Measurements from ENCODE around the gene TRIO.

TRIO gene

DNA sequence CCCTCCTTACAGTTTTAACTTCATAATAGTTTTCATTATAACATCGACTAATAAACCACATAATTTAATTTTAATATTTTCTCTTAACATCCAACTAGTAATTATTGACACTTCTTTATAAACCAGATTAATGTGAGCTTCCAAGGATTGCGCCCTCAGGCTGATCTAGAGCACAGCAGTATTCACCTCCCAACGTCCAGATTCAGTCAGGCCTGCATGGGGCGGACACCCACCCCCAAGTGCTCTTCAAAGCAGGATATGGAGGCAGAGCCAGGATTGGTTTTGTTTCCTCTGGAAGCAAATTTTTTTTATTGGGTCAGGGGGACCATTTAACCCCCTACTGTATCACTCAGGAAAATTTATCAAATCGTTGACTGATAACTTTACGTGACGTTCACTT, 215.4 kb downstream of the TRIO start:
- no peak for TF ChIP-seq CTCF (IDR thresholded peaks at IDR 0.05; ENCODE audit: control insufficient read depth, extremely low read depth, insufficient read depth)
- no peak for DNase-seq (ENCODE audit: low read depth)

DNA sequence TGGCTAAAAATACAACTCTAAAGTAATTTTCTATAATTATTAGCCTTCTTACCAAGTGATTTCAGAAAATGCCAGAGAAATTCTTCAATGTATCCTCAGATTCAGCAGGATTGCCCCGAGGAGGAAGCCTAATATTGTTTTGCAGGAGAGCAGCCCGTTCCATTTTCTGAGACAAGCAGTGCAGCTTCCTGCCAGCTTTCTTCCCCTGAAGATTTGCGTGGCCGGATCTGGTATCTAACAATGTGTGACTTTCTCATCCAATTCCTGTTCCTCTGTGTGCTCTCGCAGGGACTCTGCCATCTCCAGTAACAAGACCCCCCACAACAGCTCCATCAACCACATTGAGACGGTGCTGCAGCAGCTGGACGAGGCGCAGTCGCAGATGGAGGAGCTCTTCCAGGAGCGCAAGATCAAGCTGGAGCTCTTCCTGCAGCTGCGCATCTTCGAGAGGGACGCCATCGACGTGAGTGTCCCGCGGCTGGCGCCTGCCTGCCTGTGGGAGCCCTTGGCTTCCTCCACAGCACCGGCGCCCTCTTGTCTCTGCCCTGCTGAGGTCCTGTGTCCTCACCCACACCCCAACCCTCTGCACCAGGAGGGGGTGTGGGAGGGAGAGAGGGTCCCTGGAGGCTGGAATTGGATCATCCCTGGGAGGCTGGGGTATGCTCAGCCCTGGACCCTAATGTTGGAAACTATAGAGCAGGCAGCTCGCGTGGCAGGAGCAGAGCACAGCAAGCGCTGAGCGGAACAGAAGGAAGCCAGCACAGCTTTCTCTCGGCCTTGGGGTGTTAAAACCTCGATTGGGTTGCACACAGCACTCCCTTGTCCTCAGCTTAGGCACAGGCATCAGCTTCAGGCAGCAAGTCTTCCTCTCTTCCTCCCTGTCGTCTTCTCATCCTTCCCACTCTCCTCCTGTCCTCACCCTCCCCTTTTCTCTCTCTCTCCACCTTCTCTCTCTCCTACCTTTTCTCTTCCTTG, 216.2 kb downstream of the TRIO start:
- no peak for TF ChIP-seq CTCF (IDR thresholded peaks at IDR 0.05; ENCODE audit: control insufficient read depth, extremely low read depth, insufficient read depth)
- no peak overlapping the region for H3K4me3 ChIP-seq (ENCODE audit: low read depth, low read length)
- DNase-seq (ENCODE audit: low read depth) = no peak

More for the DNA sequence above, 215.4 kb downstream of the TRIO start:
- H3K4me3 ChIP-seq (ENCODE audit: low read depth, low read length) = no peak overlapping the region

DNA sequence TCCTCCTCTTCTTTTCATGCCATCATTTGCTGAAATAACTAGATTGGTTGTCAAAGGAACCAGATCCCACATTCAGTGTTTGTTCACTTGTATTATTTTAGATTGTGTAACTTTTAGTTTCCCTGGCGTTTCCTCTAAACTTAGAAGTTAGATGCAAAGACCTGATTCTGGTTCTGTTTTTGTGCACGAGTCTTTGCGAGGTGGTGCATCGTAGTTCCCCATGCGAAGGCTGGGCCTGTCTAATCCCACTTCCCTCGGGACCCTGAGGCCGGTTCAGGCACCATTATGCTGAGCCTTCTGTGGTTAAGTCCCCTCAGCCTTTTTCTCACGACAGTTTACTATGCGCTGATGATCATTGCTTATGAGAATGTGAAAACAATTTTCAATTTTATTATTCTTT, 219.3 kb downstream of the TRIO start:
- DNase-seq (ENCODE audit: low read depth) = no peak
- no peak overlapping the region for H3K4me3 ChIP-seq (ENCODE audit: low read depth, low read length)
- no peak for TF ChIP-seq CTCF (IDR thresholded peaks at IDR 0.05; ENCODE audit: control insufficient read depth, extremely low read depth, insufficient read depth)

DNA sequence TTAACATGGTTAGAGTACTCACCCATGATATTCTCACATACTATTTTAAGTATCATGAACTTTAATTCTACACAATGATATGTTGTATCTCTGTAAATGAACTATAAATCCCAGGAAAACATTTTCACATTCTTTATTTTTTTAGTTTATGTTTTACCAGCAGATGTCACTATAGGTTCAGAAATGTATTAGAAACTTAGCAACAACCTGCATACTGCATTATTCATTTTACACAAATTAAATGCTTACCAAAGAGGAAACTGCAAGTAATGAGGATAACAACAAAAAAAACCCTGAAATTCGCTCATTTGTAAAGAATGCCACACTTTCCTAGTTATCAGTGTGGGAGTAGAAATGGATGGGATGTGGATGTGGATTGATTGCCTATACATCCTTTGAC, 221.0 kb downstream of the TRIO start:
- 0 out of 2 replicates have a peak, but pooled peaks have one; percentile 26 for TF ChIP-seq CTCF (IDR thresholded peaks at IDR 0.05; ENCODE audit: control insufficient read depth, extremely low read depth, insufficient read depth)
- H3K4me3 ChIP-seq (ENCODE audit: low read depth, low read length) = no peak overlapping the region
- no peak for DNase-seq (ENCODE audit: low read depth)

DNA sequence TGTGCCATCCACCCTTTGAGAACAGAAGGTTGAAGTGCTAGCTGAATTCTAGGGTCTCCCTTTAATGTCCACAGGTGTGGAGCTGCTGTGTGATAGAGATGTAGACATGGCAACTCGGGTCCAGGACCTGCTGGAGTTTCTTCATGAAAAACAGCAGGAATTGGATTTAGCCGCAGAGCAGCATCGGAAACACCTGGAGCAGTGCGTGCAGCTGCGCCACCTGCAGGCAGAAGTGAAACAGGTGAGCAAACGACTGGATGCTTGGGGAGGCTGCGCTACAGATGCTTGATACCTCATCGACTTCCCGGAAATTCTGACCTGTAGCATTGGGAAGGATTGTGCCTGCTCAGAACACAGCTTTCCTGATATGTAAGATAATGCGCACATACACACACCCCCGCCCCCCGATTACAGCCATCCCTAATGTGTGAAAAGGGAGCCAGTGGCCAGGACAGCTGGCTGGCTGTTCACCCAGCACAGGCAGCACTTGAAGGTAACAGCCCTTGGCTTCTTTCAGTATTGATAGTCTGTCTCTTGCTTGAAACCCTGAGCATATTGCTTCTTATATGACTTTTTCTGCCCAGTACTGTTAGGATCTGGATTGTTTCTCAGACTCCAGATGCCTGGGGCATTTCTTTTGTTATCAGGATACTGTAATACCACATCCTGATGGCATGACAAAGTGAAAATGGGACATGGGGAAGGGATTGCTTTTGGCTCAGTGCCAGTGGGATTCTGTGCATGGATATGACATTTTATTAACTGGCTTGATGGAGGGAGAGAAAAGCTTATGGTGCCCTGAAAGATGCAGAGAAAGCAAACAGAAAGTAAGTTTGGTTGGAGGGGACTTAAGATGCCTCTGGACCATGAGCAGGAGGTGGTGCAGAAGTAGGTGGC, 221.7 kb downstream of the TRIO start:
- peak; percentile 94 for TF ChIP-seq CTCF (IDR thresholded peaks at IDR 0.05; ENCODE audit: control insufficient read depth, extremely low read depth, insufficient read depth)
- peak; percentile 27 for DNase-seq (ENCODE audit: low read depth)
- no peak overlapping the region for H3K4me3 ChIP-seq (ENCODE audit: low read depth, low read length)

- TF ChIP-seq CTCF (IDR thresholded peaks at IDR 0.05; ENCODE audit: control insufficient read depth, extremely low read depth, insufficient read depth) = no peak
- H3K4me3 ChIP-seq (ENCODE audit: low read depth, low read length) = no peak overlapping the region
- DNase-seq (ENCODE audit: low read depth) = no peak
Measured at GRCh38 chr5:14365831-14366430, 222.8 kb downstream of the TRIO start.
